Tongue (tissue), 2 donors: ENCODE results near the gene RNASE11. TPM values are rescaled to one million over a fixed set of nuclear protein-coding genes. Genes with fewer than 3 reads are reported as not detected.
A peak's percentile ranks its signal among the peaks of the same experiment; 100 is the strongest.
"Not testable (repeated sequence)": the region's sequence is repeated elsewhere in the genome, so short reads cannot be mapped to it uniquely, and the experiment has no call there.

ENCODE experiments used
- DNase-seq: peaks from one replicate; pipeline ENCODE4 v3.0.0-alpha.2; 2015
- total RNA-seq: library from RNA; depleted of rRNA; stranded (reverse); fragments of >200 nt; gene quantifications from one replicate; pipeline ENCODE4 v1.2.3, GENCODE V29; 2014

Gene RNASE11
- total RNA-seq, 1 donor from 2014 or later: not detected

DNA sequence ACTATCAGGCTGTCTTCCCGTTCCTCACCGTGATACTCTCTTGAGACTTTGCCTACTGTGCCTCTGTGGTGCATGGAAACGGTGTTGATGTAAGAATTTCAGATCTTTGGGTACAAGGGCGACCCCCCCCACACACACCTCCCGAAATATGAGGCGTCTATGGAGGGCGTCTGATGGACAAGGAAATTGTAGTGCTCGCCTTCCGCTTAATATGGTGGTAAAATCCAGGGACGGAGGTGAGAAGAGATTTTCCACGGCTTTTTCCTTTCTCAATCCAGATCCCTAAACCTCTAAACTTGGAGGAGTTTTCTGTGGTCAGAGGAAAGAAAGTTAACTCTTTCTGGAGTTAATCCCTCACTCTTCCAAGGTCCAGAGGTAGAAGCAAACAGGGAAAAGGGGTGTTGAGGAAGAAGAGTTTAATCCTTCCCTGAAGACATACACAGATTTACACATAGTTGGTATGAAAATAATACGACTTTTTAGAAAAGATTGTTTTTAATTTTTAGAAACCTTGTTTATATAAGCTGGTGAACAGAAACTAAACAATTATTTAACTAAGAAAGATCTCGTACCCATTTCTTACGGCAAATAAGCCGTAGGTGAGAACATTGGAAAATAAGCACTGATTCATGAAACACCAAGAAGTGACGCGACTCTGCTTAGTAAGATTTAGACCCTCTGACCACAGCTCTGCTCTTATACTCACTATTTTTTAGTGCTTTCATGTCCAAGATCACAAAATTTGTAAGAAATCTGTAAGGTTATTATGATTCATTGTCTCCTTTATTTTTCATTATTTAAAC, 26.4 kb upstream of the RNASE11 start:
- DNase-seq: peak; percentile 24

DNA sequence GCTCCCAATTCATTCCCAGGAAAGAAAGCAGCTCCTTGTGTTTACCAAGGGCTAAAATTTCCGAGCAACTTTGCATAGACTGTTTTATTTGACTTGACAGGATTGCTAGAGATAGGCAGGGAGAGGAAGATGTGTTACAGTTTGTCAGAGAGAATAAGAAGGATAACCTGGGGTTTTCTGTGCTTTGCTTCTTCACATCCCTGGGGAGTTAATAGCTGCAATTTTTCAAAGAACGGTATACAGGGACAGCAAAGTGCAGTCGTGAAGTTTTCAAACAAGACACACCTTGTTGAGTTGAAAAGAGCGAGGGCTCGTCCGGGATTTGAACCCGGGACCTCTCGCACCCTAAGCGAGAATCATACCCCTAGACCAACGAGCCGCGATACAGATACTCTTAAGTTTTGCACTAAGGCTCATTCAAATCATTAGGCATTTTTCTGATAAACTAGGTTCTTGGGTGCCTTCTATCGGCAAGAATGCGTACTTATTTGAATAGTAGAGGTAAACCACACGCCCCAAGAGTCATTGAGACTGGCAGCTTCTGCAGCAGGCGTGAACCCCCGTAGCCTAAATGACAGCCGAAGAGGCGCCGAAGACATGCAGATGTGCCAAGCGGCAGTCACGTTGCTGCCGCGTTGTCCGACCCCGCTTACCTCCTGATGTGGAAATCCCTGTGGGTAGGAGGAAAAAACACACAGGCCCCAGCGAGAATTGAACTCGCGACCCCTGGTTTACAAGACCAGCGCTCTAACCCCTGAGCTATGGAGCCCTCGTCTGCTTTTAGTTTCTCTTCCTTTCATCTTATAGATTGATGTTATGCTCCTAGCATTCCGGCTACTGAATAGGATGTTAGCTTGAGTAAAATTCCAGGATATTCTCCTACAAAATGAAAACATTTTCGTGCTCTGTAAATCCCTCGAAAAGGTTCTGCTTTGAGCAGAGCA, 25.6 kb upstream of the RNASE11 start:
- peak; percentile 96 for DNase-seq

DNA sequence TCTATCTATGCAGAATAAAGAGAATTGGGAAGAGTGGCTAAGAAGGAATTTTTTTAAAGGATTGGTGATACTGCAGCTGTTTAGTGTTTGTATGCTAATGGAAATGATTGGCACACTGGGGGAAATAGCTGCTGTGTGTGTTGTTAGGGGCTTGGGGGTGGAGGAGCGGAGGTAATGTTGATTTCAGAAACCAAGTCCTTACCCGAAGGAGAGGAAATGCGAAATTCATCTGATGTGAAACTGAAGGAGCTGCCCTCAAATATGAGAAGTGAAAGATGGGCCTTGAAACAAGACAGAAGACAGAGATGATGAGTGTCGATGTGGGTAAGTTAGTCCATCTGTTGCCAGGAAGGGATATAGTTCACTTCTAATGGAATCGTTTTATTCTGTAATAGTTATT, 24.6 kb upstream of the RNASE11 start:
- no peak for DNase-seq

DNA sequence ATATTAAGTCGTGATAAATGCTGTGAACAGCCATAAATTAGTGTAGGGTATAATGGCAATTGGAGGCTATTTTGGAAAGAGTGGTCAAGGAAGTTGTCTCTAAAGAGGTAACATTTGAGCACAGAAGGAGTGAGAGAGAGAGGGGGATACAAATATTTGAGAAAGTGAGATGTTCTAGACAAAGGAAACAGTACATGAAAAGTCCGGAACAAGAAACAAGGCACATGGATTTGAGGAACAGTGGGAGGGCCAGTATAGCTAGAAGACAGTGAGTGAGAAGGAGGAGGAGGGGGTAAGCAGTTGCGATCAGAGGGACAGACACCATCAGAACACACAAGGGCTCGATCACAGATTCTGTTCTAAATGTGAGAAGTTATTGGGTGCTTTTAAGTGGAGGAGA, 23.5 kb upstream of the RNASE11 start:
- no peak for DNase-seq

DNA sequence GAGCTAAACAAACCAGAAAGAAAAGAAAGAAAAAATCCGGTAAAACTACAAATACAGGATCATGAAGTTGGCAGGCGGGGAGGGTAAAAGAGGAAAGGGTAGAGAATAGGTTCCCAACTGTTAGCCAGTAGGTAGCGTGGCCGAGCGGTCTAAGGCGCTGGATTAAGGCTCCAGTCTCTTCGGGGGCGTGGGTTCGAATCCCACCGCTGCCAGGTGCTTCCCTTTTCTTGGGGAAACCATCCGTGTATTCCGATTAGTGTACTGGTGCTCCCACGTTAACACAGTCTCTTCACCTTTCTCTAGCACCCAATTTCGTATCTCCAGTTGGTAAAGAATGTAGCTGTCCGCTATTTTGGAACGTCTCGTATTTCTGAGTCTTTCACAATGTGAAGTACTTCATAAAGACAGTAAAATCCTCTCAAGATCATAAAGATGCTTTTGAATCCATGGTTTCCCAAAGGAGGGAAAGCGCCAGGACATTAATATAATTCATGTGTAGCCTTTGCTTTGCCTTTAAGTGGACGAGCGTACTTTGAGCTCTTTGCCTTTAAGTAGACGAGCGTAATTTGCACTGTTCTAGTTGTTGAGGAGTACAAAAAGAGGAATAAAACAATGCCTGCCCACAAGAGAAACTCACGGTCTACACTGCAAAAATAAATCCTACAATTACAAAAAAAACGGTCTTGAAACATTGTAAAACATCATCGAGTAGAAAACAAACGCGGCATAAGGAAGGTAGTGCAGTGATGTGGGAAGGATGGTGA, 22.4 kb upstream of the RNASE11 start:
- DNase-seq: peak; percentile 89

DNA sequence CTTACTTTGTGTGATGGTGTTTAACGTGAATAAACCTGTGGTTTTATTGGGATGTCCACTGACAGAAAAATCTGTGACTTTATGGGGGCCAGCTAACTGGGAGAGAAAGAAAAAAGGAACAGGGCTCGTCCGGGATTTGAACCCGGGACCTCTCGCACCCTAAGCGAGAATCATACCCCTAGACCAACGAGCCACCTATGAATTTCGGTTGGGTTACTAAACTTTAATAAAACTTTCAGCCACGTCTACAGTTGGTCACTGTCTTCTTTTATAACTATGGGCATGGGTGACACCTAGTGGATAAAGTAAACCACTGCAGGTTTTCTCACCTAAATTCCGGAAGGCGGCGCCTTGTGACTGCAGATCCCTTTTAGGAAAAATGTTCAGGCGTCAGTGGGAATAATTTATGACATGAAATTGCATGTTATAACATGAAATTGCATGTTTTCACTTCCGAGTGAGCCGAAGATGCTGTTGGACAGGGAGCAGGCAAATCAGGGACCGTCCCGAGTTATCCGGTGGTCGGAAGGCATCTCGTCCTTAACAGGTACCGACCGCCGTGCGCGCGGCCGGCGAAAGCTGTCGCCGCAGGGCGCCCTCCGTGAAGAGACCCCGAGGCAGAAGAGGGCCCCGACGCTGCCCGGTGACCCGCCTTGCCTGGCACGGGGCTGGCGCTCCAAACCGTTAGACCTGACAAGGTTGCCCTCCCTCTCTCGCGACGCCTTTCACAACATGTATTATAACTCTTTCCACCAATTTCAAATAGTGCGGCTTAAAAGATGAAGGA, 21.6 kb upstream of the RNASE11 start:
- DNase-seq: peak; percentile 96

DNA sequence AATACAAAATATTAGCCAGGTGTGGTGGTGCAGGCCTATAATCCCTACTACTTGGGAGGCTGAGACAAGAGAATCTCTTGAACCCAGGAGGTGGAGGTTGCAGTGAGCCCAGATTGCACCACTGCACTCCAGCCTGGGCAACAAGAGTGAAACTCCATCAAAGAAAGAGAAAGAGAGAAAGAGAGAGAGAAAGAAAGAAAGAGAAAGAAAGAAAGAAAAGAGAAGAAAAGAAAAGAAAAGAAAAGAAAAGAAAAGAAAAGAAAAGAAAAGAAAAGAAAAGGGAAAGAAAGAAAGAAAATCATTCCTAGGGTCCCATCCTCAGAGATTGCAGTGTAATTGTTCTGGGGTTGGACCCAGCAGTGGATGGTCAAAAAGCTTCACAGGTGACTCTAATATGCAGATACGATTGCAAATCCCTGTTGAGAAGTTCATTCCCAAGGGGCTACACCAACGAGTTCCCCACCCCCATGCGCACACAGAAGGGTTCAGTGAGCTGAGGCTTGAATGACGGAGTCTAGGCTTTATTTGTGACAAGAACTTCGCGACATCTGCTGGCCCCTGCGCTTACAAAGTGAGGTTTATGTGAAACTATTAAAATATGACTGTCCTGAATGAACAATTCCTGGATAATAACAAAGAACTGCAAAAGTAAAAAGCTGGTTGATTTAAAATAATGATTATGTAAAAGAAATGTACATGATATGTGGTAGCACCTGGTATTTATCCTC, 20.7 kb upstream of the RNASE11 start:
- DNase-seq: no peak

DNA sequence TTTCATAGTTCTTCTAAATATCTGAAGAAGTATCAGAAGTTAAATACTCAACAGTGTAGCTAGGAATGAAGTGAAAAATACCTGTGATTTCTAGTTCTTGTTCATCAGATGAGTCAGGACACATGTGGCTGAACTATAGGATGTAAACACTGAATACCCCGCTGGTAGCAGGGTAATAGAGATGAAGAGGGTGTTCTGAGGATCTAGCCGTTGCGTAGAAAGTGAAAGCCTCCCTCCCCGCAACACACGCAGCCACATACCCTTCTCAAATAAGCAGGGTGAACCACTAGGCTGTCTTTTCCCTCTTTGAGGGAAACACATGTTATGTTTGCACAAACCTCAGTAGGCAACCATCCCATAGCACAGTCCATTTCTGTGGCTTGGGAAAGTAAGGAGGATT, 19.8 kb upstream of the RNASE11 start:
- no peak for DNase-seq

DNA sequence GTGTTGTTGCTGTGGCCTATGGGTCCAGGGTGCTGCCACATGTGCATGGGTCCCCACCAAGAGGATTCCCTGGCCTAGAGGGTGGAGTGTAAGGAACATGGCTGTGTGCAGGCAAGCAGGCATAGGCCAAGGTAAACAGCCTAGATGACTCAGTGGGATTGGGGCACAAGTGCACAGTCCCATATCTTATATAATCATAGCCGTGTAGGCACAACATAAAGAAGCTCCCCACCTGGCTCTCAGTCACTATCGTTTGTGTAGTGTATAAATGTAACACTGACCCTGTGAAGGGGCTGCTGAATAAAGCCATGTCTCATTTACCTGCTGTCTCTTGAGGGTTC, 19.1 kb upstream of the RNASE11 start:
- no peak for DNase-seq

DNA sequence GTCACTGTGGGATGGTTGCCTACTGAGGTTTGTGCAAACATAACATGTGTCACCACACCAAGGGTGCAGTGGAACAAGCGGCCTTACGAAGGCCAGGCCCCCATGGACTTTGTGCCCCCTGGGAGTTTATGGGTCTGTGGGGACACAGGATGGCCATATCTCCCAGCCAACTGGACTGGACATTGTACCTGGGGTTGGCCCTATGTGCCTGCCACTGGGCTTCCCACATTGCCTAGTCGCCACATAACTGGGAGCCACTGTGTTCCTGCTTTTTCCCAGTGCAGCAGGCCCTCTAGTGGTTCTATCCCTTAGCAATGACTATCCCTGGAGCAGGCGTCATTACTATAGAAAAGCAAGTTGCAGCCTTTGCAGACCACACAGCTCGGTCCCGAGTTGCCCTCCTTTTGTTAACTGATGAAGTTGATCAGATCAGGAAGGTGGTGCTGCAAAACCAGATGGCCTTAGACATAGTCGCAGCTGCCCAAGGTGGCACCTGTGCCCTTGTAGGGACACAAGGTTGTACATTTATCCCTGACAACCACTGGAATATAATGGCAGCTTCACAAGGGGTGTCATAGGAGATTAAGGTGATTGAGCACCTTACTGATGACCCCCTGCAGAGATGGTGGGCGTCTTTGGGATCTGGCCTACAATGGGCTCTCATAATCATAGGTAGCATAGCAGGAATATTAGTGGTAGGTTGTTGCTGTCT, 18.5 kb upstream of the RNASE11 start:
- DNase-seq: no peak

DNA sequence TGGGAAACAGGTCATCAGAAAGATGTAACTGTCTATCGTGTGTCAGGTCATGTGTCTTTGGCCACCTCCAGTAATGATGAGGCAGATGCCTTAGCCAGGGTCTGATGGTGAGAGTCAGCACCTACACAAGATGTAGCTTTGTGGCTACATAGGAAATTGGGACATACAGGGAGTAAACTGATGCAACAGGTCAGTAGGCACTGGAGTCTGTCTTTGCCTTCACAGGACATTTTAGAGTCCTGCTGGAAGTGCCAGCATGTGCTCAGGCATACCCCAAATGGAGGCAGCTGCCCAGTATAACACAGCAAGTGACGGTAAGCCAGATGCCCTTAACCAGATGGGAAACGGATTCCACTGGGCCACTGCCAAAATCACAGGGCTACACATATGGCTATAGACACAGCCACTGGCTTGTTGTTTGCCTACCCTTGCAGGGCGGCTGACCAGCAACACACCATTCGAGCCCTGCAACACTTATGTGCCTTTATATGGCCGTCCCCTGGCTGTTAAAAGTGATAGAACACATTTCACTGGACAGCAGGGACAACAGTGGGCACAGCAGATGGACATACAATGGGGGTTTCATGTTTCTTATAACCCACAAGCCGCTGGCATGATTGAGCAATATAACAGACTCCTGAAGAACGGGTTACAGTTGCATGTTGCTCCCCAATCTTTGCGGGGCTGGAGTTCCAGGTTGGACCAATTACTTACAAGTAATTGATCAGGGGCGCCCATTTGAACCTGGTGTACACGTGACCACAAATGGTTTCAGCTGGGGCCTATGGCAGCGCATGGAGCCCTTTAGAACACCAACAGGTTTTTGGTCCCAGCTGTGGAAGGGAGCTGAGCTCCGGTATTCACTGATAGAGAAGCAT, 16.3 kb upstream of the RNASE11 start:
- DNase-seq: peak; percentile 37

DNA sequence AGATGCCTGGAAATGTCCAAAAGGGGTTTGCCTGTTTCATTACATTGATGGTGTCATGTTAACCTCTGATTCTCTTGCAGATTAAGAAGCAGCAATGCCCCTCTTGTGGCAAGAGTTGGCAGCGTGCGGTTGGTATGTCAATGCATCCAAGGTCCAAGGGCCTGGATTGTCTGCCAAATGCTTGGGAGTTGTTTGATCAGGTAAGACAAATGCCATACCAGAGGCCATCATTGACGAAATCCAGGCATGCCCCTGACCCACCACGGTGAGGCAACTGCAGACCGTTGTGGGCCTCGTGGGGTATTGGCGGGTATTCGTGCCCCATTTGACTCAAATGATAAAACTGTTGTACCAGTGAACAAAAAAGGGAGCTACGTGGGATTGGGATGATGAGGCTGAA, 14.8 kb upstream of the RNASE11 start:
- no peak for DNase-seq

DNA sequence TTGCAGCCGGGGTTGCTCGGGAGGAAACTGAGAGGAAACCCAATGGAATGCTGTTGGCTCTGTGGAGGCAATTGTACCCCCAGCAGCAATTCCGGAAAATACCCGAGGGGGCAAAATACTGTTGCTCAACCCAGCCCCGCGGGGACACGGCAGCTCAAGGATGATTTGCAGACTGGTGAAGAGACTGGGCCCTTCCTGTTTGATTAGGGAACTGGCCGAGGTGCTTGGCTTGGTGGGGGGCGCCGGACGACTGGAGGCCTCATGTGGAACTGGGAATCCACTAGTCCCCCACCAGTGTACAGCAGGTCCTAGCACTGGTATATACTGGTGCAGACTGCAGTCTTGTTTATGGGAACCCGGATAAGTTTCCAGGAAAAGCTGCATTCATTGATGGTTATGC, 13.7 kb upstream of the RNASE11 start:
- no peak for DNase-seq

DNA sequence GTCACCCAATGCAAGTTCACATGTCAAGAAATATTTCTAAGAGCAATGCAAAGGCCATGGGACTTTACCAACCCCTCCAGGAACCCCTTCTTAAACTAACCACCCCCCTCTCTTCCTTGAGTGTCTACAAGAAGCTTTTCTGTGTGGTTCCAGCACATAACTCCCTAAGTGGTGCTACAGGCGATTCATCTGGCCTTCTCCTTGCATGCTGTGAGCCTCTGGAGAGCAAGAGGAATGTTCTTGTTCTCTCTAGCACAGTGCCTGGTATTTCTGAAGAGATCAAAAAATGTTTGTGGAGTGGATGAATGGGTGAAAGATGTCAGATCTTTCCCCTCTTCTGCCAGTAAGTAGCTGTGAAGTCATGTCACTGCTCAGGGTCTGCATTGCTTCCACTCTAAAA, 9.3 kb upstream of the RNASE11 start:
- DNase-seq: no peak

DNA sequence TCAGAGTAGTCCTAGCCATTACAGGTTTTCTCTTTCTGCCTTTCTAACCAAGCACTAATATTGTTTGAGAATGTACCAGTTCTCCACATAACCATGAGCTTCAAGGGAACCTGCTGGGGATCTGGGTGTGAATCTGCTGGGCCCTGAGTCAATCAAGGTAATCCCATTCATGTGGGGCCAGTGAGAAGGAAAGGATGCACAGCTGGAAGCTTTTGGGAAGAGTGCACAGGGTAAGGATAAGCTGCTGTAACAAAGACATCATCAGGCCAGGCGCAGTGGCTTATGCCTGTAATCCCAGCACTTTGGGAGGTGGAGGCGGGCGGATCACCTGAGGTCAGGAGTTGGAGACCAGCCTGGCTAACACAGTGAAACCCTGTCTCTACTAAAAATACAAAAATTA, 7.9 kb upstream of the RNASE11 start:
- DNase-seq: not testable (repeated sequence)

DNA sequence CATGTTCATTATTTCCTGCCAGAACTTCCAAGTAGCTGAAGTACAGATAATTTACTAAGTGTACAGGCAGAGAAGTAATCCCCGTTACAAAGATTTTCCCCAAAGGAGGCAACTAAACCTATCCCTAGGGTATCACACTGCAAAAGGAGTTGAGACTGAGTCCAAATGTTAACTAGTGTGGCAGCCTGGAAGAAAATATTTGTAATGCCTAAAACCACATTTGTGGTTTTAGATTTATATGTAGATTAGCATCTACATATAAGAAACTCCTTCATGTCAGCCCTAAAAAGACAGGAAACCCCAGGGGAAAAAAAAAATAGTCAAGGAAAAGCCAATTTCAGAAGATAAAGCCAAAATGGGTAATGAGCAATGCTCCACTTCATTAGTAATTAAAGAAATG, 4.8 kb upstream of the RNASE11 start:
- no peak for DNase-seq

DNA sequence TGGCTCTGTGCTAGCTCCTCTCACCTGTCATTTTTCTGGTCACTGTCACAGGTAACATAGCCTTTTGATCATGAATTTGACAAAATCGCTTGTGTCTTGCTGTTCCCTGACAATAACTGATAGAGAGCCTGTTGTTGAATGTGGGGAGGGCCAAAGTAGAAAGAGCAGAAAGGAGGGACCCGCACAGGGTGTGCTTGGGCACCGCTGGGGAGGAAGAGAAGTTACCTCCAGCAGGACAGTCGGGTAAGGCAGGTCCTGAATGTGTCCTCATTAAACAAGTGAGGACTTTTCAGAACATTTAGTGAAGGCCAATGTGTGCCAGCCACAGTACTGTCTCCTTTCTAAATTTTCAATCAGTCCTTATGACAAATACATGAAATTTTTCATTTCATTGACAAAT, 3.4 kb upstream of the RNASE11 start, which contains the start of gene RNASE12:
Gene RNASE12, minus strand, starts transcription at position 142 of the 400 bp plus-strand sequence. CDS start 653 bp downstream, outside the sequence.
- DNase-seq: no peak

DNA sequence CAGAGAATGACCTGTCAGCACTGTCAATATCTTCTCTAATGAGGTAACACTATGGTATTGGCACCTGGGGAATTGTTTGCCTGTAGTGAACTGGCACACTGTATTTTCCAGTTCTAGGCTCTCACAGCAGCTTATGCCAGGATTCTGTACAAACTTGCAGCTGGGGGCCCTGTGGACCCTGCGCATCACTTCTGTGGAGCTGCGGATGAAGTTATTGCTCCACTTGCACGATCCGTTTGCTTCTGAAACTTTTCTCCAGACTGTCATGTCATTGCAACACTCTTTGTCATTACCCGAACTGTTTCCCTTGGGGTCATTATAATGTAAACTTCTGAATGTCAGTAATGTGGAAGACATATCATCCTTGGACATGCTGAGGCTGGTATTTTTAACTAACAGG, 3.9 kb downstream of the RNASE11 start:
- no peak for DNase-seq

DNA sequence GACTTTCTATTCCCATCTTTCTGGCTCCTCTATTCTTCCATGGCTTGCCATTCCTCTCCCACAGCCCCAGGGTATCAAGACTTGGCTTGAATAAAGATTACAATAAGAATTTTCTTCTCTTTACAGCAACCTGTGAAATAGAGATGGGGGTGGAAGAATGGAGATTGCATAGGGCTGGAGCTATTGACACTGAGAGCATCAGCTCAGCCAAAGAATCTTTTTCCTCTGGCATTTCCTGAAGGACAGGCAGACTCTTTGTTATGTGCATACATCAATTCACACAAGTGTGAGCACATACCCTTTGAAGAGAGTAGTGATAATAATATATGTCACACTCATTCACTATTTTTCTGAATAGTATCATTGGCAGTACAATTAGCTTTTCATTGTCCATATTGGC, 4.7 kb downstream of the RNASE11 start:
- no peak for DNase-seq
